ENCODE measurements around the gene RRP1.

DNA sequence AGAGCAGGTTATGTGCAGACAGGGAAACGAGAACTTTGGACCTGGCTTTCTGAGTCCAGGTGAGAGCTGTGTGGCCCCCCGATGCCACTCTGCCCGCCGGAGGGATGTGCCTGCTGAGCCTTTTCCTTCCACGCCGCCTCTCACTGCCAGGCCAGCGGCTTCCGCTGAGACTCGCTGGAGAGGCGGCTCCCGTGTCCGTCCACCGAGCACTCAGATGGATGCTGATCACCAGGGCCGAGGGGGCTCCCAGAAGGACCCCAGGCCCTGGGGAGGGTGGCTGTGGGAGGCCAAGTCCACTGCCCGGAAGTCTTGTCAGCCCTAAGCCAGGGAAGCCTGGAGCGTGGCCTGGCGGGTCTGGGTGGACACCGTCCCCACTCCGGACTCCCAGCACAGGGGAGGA lies 29.7 kb upstream of the RRP1 start:
- no peak for TF ChIP-seq CTCF (IDR thresholded peaks at IDR 0.05)
- TF ChIP-seq POLR2A (IDR thresholded peaks at IDR 0.05), result no peak

Data from Peyer's patch (tissue), 4 donors.